LNCaP clone FGC (cell line): ENCODE measurements around the gene MACROD1.

ENCODE experiments used
- DNase-seq: peaks from one replicate; pipeline ENCODE4 v3.0.0-alpha.2; 2011; ENCODE audit warnings: low read depth
- H3K4me3 ChIP-seq: 2 replicates; pipeline ENCODE4 v1.5.1; 2011; ENCODE audit warnings: mild to moderate bottlenecking, low read depth, low read length, control low read depth
- CTCF ChIP-seq: IDR thresholded peaks from 2 replicates; pipeline ENCODE4 v1.5.1; 2012; ENCODE audit warnings: mild to moderate bottlenecking; ENCODE audit not compliant: control insufficient read depth, insufficient read depth; ENCODE audit errors: extremely low read depth

MACROD1 gene

GRCh38 chr11:64008283-64008913 lies 157.5 kb downstream of the MACROD1 start:
- TF ChIP-seq CTCF = no peak
- DNase-seq = no peak
- H3K4me3 ChIP-seq = no peak overlapping the region

- DNase-seq = peak; percentile 70
Measured at GRCh38 chr11:64007629-64008282, 158.2 kb downstream of the MACROD1 start.

GRCh38 chr11:64007160-64007628 lies 158.7 kb downstream of the MACROD1 start:
- no peak overlapping the region for H3K4me3 ChIP-seq
- no peak for DNase-seq
- no peak for TF ChIP-seq CTCF

More at GRCh38 chr11:64007629-64008282, 158.2 kb downstream of the MACROD1 start:
- TF ChIP-seq CTCF = no peak; the same call in 1 of the 2 replicates
- H3K4me3 ChIP-seq = no peak overlapping the region

GRCh38 chr11:64006398-64006797 lies 159.5 kb downstream of the MACROD1 start:
- TF ChIP-seq CTCF = no peak
- DNase-seq = no peak
- no peak overlapping the region for H3K4me3 ChIP-seq

- no peak for DNase-seq
- H3K4me3 ChIP-seq = no peak overlapping the region
- TF ChIP-seq CTCF = no peak
Measured at GRCh38 chr11:64005691-64006090, 160.2 kb downstream of the MACROD1 start.

GRCh38 chr11:64004590-64004984 lies 161.3 kb downstream of the MACROD1 start:
- no peak overlapping the region for H3K4me3 ChIP-seq
- no peak for DNase-seq
- no peak for TF ChIP-seq CTCF
